Osteocyte (in vitro differentiated cells): ENCODE measurements around the gene PRKCE. TPM values are rescaled to one million over a fixed set of nuclear protein-coding genes. Genes with fewer than 3 reads are reported as not detected.
A peak's percentile ranks its signal among the peaks of the same experiment; 100 is the strongest.

Source experiments
- DNase-seq: peaks from one replicate; pipeline ENCODE4 v3.0.0; 2021; ENCODE audit warnings: mixed read lengths; ENCODE audit not compliant: unreplicated experiment; ENCODE audit errors: extremely low spot score
- H3K27ac Mint-ChIP-seq: one replicate; pipeline ENCODE4 v1.8.0; 2021; ENCODE audit warnings: mild to moderate bottlenecking, mixed read lengths; ENCODE audit not compliant: unreplicated experiment
- H3K27me3 Mint-ChIP-seq: one replicate; pipeline ENCODE4 v1.8.0; 2021; ENCODE audit warnings: mixed read lengths; ENCODE audit not compliant: unreplicated experiment
- H3K36me3 Mint-ChIP-seq: one replicate; pipeline ENCODE4 v1.8.0; 2021; ENCODE audit warnings: mixed read lengths; ENCODE audit not compliant: unreplicated experiment
- H3K4me1 Mint-ChIP-seq: one replicate; pipeline ENCODE4 v1.8.0; 2021; ENCODE audit warnings: mixed read lengths; ENCODE audit not compliant: unreplicated experiment
- H3K4me3 Mint-ChIP-seq: one replicate; pipeline ENCODE4 v1.8.0; 2021; ENCODE audit warnings: mild to moderate bottlenecking, moderate library complexity, mixed read lengths; ENCODE audit not compliant: unreplicated experiment
- H3K9me3 Mint-ChIP-seq: one replicate; pipeline ENCODE4 v1.8.0; 2021; ENCODE audit warnings: mixed read lengths; ENCODE audit not compliant: unreplicated experiment
- total RNA-seq: library from RNA; stranded (reverse); gene quantifications from 2 replicates; pipeline ENCODE4 v1.2.1, GENCODE V29; 2021
- TF ChIP-seq, protein P1 (sequence below): fragments of 200-600 bp; sonication (generic); IDR thresholded peaks from 2 replicates; pipeline ENCODE4 v1.5.0; 2021; ENCODE audit warnings: antibody characterized with exemption, mild to moderate bottlenecking, moderate library complexity

PRKCE gene
- total RNA-seq, 1 donor from 2014 or later: 13.8 TPM

DNA sequence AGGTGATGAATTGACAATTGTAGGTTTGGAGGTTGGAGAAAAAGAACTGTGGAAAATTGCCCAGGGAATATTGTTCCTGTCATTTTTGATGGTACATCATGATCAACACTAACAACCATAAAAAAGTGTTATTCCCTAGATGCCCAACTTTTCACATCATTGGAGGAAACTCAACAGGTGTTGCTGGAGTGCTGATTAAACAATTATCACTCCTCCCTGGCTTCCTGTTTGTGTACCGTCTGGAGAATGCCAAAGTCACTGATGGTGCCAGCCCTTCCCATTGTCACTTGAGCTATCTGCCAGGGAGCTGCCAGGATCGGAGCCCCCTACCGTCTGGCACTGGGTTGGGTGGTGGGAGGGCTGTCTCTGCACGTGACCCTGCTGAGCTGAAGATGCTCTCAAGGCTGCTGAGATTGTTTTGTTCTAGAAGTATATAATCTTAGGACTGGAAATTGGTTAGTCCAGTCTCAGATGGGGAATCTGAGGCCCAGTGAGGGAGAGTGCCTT lies 156.9 kb downstream of the PRKCE start:
- Mint-ChIP-seq H3K27ac (no peak overlapping the region), H3K4me1 (peaks cover 16% of the 10 kb centered on the region), H3K4me3 (no peak overlapping the region)

DNA sequence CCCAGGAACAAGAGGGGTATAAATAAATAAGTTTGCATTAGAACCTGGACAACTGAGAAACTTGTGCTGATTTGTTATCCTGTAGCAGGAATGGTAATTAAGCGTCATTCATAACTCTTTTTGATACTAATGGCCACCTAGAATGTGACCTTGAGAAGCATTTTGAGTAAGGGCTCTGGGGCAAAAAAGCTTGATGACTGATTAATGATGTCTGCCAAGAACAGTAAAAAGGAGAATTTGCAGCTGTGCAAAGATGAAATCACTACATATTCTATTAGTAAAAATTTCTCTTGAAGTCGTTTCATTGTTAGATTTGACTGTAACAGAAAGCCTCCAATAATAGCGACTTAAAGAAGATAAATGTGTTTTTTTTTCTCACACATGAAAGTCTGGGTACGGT lies 157.7 kb downstream of the PRKCE start:
- H3K9me3 Mint-ChIP-seq: no peaks in the 10 kb centered on the region

More for the DNA sequence above, 156.9 kb downstream of the PRKCE start:
- TF ChIP-seq, protein P1, sequence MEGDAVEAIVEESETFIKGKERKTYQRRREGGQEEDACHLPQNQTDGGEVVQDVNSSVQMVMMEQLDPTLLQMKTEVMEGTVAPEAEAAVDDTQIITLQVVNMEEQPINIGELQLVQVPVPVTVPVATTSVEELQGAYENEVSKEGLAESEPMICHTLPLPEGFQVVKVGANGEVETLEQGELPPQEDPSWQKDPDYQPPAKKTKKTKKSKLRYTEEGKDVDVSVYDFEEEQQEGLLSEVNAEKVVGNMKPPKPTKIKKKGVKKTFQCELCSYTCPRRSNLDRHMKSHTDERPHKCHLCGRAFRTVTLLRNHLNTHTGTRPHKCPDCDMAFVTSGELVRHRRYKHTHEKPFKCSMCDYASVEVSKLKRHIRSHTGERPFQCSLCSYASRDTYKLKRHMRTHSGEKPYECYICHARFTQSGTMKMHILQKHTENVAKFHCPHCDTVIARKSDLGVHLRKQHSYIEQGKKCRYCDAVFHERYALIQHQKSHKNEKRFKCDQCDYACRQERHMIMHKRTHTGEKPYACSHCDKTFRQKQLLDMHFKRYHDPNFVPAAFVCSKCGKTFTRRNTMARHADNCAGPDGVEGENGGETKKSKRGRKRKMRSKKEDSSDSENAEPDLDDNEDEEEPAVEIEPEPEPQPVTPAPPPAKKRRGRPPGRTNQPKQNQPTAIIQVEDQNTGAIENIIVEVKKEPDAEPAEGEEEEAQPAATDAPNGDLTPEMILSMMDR: no peak
- no peak for DNase-seq
- Mint-ChIP-seq H3K9me3 (no peaks in the 10 kb centered on the region), H3K27me3 (no peaks in the 10 kb centered on the region), H3K36me3 (no peaks in the 10 kb centered on the region)

DNA sequence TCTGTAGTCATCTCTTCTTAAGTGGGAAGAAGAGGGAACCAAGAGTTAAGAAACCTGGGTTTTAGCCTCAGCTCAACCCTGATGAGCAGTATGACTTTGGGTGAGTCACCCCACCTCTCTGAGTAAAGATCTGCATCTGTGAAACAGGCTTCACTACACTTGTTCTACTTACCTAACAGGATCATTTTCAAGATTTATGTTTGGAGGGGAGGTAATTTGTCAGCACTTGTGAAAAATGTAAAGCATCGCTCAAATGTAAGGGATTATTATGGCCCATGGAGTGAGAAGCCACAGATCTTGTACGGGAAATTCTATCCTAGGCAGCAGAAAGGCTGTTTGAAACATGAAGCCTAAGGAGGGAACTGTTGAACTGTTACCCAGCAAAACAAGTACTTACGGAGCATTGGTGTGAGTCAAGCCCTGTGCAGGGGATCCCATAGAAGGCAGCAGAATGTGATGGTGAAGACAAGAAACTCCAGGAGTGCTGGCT lies 160.6 kb downstream of the PRKCE start:
- Mint-ChIP-seq H3K27ac (peak overlapping the region; percentile 69), H3K4me1 (peaks cover 51% of the 10 kb centered on the region), H3K9me3 (no peaks in the 10 kb centered on the region), H3K27me3 (no peaks in the 10 kb centered on the region), H3K36me3 (no peaks in the 10 kb centered on the region), H3K4me3 (no peak overlapping the region)
- TF ChIP-seq, protein P1: no peak
- no peak for DNase-seq

More for the DNA sequence above, 157.7 kb downstream of the PRKCE start:
- Mint-ChIP-seq H3K36me3 (no peaks in the 10 kb centered on the region), H3K4me3 (no peak overlapping the region), H3K27ac (no peak overlapping the region), H3K27me3 (no peaks in the 10 kb centered on the region), H3K4me1 (peaks cover 24% of the 10 kb centered on the region)
- TF ChIP-seq, protein P1: no peak
- no peak for DNase-seq

DNA sequence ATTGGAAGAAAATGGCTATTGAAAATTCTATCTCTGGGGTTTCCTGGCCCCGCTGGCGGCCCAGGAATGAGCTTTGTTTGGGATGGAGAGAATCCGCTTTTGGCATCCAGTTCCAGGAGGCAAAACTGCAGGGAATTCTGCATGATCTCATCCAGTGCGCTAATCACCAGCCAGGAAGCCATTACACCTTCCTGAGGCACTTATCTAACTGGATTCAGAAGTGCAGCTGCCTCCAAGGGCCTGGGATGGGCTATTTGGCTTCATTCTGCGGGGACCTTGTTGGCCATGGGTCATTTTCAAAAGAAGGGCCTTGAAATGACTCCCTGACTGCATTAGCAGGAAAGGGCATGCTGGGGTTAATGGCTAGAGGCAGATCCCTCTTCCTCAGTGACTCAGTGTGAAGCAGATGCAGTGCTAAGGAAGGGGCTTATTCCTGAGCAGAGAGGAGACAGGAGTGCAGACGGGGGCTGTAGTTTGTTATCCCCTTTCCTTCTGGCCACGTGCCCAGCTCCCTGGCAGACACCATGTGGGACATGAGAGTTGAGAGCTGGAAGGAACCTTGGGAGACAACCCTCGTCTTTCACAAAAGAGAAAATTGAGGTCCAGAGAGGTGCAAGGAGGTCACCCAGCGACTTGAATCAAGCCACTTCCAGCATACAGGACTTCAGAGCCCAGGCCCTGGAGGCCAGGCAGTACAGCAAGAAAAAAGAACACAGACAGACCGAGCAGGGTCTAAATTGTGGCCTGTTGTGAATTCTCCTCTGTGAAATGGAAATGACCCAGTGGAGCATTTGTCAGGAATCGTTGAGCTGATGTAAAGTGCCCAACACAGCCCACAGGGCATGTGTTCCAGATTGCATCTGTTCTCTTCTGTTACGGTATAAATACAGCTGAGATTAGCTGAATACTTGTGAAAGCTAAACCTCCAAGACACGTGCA lies 161.8 kb downstream of the PRKCE start:
- TF ChIP-seq, protein P1: no peak
- H3K4me3 Mint-ChIP-seq: no peak overlapping the region
- H3K9me3 Mint-ChIP-seq: no peaks in the 10 kb centered on the region
- H3K27ac Mint-ChIP-seq: peak overlapping the region; percentile 69
- H3K36me3 Mint-ChIP-seq: no peaks in the 10 kb centered on the region
- no peaks in the 10 kb centered on the region for H3K27me3 Mint-ChIP-seq
- DNase-seq: no peak
- H3K4me1 Mint-ChIP-seq: peaks cover 55% of the 10 kb centered on the region

DNA sequence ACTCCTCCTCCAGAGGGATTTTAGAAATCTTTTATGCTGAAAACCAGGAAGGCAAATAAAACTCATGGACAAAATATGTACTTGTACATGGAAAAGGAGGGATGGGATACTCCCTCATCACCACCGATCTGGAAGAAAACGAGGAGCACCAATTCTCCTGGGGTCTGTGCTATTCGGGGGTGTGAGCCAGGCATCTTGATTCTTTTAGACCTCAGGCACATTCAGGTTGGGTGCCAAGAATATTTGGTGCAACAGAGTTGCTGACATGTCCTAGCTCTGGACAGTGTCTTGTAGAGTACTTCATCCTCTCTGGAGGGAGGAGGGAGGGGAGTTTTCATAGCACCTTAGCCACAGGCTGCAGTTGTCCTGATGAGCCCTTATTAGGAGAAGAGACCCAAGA lies 163.0 kb downstream of the PRKCE start:
- Mint-ChIP-seq H3K9me3 (no peaks in the 10 kb centered on the region), H3K27me3 (no peaks in the 10 kb centered on the region), H3K4me3 (no peak overlapping the region), H3K4me1 (peaks cover 55% of the 10 kb centered on the region), H3K27ac (peak overlapping the region; percentile 44), H3K36me3 (no peaks in the 10 kb centered on the region)
- TF ChIP-seq, protein P1: no peak
- no peak for DNase-seq
